Measurements from ENCODE around the gene PKD1L1. TPM values are rescaled to one million over a fixed set of nuclear protein-coding genes. Genes with fewer than 3 reads are reported as not detected.

The PKD1L1 gene
- total RNA-seq, 3 donors from 2014 or later (not counting 1 experiment from before 2014, with no cell fraction given), result 0.33 to 0.48 (median 0.38) TPM

DNA sequence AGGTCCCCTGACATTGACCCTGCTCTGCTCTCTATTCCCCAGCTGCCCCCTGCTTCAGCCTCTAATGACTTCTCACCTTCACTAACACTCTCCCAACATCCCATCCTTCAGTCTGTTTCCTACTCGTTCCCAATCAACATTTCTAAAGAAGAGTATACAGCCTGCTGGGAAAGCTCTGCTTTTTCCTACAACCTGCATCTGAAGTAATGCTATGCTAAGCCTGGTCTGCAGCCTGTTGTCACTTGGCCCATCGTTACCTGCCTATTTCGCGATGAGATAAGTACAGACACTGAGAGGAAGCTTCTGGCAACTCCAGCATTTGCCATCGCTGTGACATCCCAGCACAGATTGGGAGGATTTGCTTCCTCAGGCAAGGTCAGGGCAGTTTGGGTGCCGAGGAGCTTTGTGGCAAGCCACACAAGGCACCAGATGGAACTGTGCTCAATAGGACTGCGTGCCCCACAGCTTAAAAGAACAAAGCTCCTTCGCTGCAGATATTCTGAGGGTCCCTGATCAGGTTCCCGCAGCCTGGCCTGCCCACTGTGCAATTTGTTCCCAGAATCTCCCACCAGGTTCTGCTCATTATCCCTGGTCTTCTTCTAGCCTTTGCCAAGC, 51.4 kb downstream of the PKD1L1 start:
- Mint-ChIP-seq H3K36me3 (no peaks in the 10 kb centered on the region), H3K4me3 (no peak overlapping the region), H3K4me1 (no peaks in the 10 kb centered on the region), H3K9me3 (no peaks in the 10 kb centered on the region), H3K27ac (no peak overlapping the region), H3K27me3 (ENCODE audit: low read depth in 2 of 2) (peaks cover 2 to 7% of the 10 kb centered on the region in 2 donors)
- Histone ChIP-seq H3K27me3 (ENCODE audit: control insufficient read depth, insufficient read depth, low read length) (no peaks in the 10 kb centered on the region), H3K36me3 (ENCODE audit: control insufficient read depth, insufficient read depth, low read length) (no peaks in the 10 kb centered on the region), H3K27ac (ENCODE audit: low read length) (no peak overlapping the region), H3K4me1 (ENCODE audit: control insufficient read depth, insufficient read depth, low read length) (no peaks in the 10 kb centered on the region), H3K4me3 (ENCODE audit: low read length) (no peak overlapping the region), H3K9me3 (ENCODE audit: control insufficient read depth, insufficient read depth, low read length) (no peaks in the 10 kb centered on the region)
- no peak for ATAC-seq
- 83% methylated on average over 9 of the region's 9 CpGs for WGBS (ENCODE audit: insufficient coverage)
- intact Hi-C loops (cut with micrococcal nuclease), result no loop called here
- TF ChIP-seq, protein P1, sequence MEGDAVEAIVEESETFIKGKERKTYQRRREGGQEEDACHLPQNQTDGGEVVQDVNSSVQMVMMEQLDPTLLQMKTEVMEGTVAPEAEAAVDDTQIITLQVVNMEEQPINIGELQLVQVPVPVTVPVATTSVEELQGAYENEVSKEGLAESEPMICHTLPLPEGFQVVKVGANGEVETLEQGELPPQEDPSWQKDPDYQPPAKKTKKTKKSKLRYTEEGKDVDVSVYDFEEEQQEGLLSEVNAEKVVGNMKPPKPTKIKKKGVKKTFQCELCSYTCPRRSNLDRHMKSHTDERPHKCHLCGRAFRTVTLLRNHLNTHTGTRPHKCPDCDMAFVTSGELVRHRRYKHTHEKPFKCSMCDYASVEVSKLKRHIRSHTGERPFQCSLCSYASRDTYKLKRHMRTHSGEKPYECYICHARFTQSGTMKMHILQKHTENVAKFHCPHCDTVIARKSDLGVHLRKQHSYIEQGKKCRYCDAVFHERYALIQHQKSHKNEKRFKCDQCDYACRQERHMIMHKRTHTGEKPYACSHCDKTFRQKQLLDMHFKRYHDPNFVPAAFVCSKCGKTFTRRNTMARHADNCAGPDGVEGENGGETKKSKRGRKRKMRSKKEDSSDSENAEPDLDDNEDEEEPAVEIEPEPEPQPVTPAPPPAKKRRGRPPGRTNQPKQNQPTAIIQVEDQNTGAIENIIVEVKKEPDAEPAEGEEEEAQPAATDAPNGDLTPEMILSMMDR (IDR thresholded peaks at IDR 0.05), result no peak
- DNase-seq, result no peak

DNA sequence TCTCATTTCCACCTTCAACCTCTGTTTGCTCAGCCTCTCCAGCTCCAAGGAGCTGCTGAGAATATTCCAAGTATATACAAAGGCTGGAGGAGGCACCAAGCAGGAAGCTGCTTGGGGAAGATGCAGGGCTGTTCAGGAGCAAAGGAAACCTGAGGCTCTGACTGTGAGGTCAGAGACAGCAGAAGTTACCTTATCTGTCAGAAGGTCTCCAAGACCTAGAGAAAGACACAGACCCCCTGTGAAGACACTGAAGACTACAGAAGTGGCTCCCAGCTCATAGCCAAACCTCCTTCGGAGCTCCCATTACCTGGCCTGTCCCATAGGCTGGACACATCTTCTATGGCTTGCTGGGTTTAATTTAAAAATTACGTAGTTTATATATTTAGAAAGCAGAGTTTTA, 53.2 kb downstream of the PKD1L1 start:
- no peaks in the 10 kb centered on the region for H3K4me1 ChIP-seq (ENCODE audit: control insufficient read depth, insufficient read depth, low read length)
- Mint-ChIP-seq H3K4me1 (no peaks in the 10 kb centered on the region), H3K27me3 (ENCODE audit: low read depth in 2 of 2) (peaks cover 2 to 7% of the 10 kb centered on the region in 2 donors), H3K36me3 (no peaks in the 10 kb centered on the region), H3K4me3 (no peak overlapping the region), H3K27ac (no peak overlapping the region), H3K9me3 (no peaks in the 10 kb centered on the region)
- DNase-seq (no peak), ATAC-seq (no peak)
- intact Hi-C loops (cut with micrococcal nuclease), result no loop called here
- no peaks in the 10 kb centered on the region for H3K9me3 ChIP-seq (ENCODE audit: control insufficient read depth, insufficient read depth, low read length)
- H3K4me3 ChIP-seq (ENCODE audit: low read length), result no peak overlapping the region
- H3K36me3 ChIP-seq (ENCODE audit: control insufficient read depth, insufficient read depth, low read length), result no peaks in the 10 kb centered on the region
- no peak overlapping the region for H3K27ac ChIP-seq (ENCODE audit: low read length)
- 83% methylated on average over 2 of the region's 2 CpGs for WGBS (ENCODE audit: insufficient coverage)
- H3K27me3 ChIP-seq (ENCODE audit: control insufficient read depth, insufficient read depth, low read length), result no peaks in the 10 kb centered on the region
- TF ChIP-seq, protein P1 (IDR thresholded peaks at IDR 0.05), result no peak

DNA sequence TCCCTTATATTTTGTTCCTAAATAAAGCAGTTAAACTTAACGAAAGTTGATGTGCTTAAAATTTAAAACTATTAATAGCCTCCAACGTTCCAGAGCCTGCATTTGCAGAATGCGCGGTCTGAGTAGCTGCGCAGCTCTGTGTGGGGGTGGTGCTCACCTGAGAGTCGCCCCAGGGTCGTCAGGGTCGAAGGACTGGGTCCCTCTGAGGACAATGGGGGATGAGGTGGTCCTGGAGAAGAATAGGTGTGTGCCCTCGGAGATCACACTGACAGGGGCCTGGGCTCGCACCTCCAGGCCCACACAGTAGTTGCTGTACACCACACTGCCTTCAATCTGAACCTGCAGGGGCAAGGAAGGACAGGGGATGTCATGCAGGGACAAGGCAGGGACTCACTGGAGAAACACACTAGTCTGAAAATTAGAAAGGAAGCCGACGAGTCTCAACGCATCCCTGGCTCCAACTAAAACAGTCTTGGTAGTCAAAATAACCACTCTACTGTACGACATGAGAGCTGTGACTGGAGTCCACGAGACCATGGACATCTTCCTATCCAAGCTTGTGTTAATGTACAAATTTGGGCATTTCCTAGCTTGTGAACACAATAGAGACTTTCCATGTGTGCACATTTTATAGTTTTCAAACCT, 54.4 kb downstream of the PKD1L1 start:
- TF ChIP-seq, protein P1 (IDR thresholded peaks at IDR 0.05), result no peak
- H3K27ac Mint-ChIP-seq, result no peak overlapping the region
- Histone ChIP-seq H3K4me1 (ENCODE audit: control insufficient read depth, insufficient read depth, low read length) (no peaks in the 10 kb centered on the region), H3K9me3 (ENCODE audit: control insufficient read depth, insufficient read depth, low read length) (no peaks in the 10 kb centered on the region), H3K27me3 (ENCODE audit: control insufficient read depth, insufficient read depth, low read length) (no peaks in the 10 kb centered on the region), H3K27ac (ENCODE audit: low read length) (no peak overlapping the region), H3K4me3 (ENCODE audit: low read length) (no peak overlapping the region), H3K36me3 (ENCODE audit: control insufficient read depth, insufficient read depth, low read length) (no peaks in the 10 kb centered on the region)
- no peaks in the 10 kb centered on the region for H3K4me1 Mint-ChIP-seq
- peaks cover 2 to 7% of the 10 kb centered on the region in 2 donors for H3K27me3 Mint-ChIP-seq (ENCODE audit: low read depth in 2 of 2)
- intact Hi-C loops (cut with micrococcal nuclease), result no loop called here
- no peaks in the 10 kb centered on the region for H3K9me3 Mint-ChIP-seq
- ATAC-seq, result no peak
- 93% methylated on average over 15 of the region's 15 CpGs for WGBS (ENCODE audit: insufficient coverage)
- H3K36me3 Mint-ChIP-seq, result no peaks in the 10 kb centered on the region
- no peak overlapping the region for H3K4me3 Mint-ChIP-seq
- DNase-seq, result no peak
